MG63 (cell line): ENCODE results near the gene GABRR1. TPM values are rescaled to one million over a fixed set of nuclear protein-coding genes. Genes with fewer than 3 reads are reported as not detected.

Experiments used
- DNase-seq: peaks from one replicate; pipeline ENCODE4 v3.0.0-alpha.2; 2020
- H3K27me3 ChIP-seq: fragments of 250-450 bp; sonication (Bioruptor Pico); 2 replicates; pipeline ENCODE4 v1.5.1; 2020; ENCODE audit warnings: mild to moderate bottlenecking, moderate library complexity
- H3K36me3 ChIP-seq: fragments of 250-450 bp; sonication (Bioruptor Pico); 2 replicates; pipeline ENCODE4 v1.5.1; 2020; ENCODE audit warnings: mild to moderate bottlenecking, moderate library complexity
- H3K4me3 ChIP-seq: fragments of 250-450 bp; sonication (Bioruptor Pico); 2 replicates; pipeline ENCODE4 v1.5.1; 2020; ENCODE audit warnings: mild to moderate bottlenecking, moderate library complexity
- H3K9me3 ChIP-seq: fragments of 250-450 bp; sonication (Bioruptor Pico); 2 replicates; pipeline ENCODE4 v1.5.1; 2020; ENCODE audit warnings: mild to moderate bottlenecking, moderate library complexity
- total RNA-seq: library from RNA; depleted of rRNA; stranded (reverse); fragments of >200 nt; shearing (Covaris generic); gene quantifications from 2 replicates; pipeline ENCODE4 v1.2.3, GENCODE V29; 2014; ENCODE audit warnings: low replicate concordance; rRNA removed

GABRR1 gene
- total RNA-seq = not detected in 2 replicates

GRCh38 chr6:89217299-89217910 is at the start of gene GABRR1:
Gene GABRR1, minus strand, starts transcription at chr6:89217358. Its CDS starts 36 bp downstream, at chr6:89217322.
- DNase-seq = no peak
- no peaks in the 10 kb centered on the region for H3K36me3 ChIP-seq
- H3K4me3 ChIP-seq = no peak within 1 kb of the TSS
- H3K27me3 ChIP-seq = peaks cover 3% of the 10 kb centered on the region; the same call in 1 of the 2 replicates
- no peaks in the 10 kb centered on the region for H3K9me3 ChIP-seq

GRCh38 chr6:89264296-89264695 is 47.1 kb upstream of the GABRR1 start:
- no peak for DNase-seq
- no peaks in the 10 kb centered on the region for H3K36me3 ChIP-seq
- H3K9me3 ChIP-seq = no peaks in the 10 kb centered on the region
- H3K27me3 ChIP-seq = no peaks in the 10 kb centered on the region
- no peak overlapping the region for H3K4me3 ChIP-seq

GRCh38 chr6:89260832-89261231 is 43.7 kb upstream of the GABRR1 start:
- H3K9me3 ChIP-seq = no peaks in the 10 kb centered on the region
- H3K4me3 ChIP-seq = no peak overlapping the region
- no peaks in the 10 kb centered on the region for H3K36me3 ChIP-seq
- no peak for DNase-seq
- no peaks in the 10 kb centered on the region for H3K27me3 ChIP-seq

- H3K9me3 ChIP-seq = no peaks in the 10 kb centered on the region
- no peaks in the 10 kb centered on the region for H3K36me3 ChIP-seq
- no peak overlapping the region for H3K4me3 ChIP-seq
- H3K27me3 ChIP-seq = no peaks in the 10 kb centered on the region
- DNase-seq = no peak
These were observed 43.2 kb upstream of the GABRR1 start for GRCh38 chr6:89260310-89260709.

- Histone ChIP-seq H3K4me3 (no peak overlapping the region), H3K36me3 (no peaks in the 10 kb centered on the region), H3K9me3 (no peaks in the 10 kb centered on the region), H3K27me3 (no peaks in the 10 kb centered on the region)
- DNase-seq = no peak
These were observed 41.8 kb upstream of the GABRR1 start for GRCh38 chr6:89258912-89259311.

- DNase-seq = no peak
- Histone ChIP-seq H3K27me3 (no peaks in the 10 kb centered on the region), H3K4me3 (no peak overlapping the region), H3K9me3 (no peaks in the 10 kb centered on the region), H3K36me3 (no peaks in the 10 kb centered on the region)
These were observed 40.6 kb upstream of the GABRR1 start for GRCh38 chr6:89257781-89258180.

GRCh38 chr6:89257346-89257745 is 40.2 kb upstream of the GABRR1 start:
- no peak overlapping the region for H3K4me3 ChIP-seq
- DNase-seq = no peak
- H3K27me3 ChIP-seq = no peaks in the 10 kb centered on the region
- no peaks in the 10 kb centered on the region for H3K36me3 ChIP-seq
- H3K9me3 ChIP-seq = no peaks in the 10 kb centered on the region

- DNase-seq = no peak
- Histone ChIP-seq H3K27me3 (no peaks in the 10 kb centered on the region), H3K9me3 (no peaks in the 10 kb centered on the region), H3K4me3 (no peak overlapping the region), H3K36me3 (no peaks in the 10 kb centered on the region)
These were observed 38.3 kb upstream of the GABRR1 start for GRCh38 chr6:89255417-89255816.

- no peaks in the 10 kb centered on the region for H3K9me3 ChIP-seq
- no peaks in the 10 kb centered on the region for H3K36me3 ChIP-seq
- DNase-seq = no peak
- H3K4me3 ChIP-seq = no peak overlapping the region
- no peaks in the 10 kb centered on the region for H3K27me3 ChIP-seq
These were observed 37.4 kb upstream of the GABRR1 start for GRCh38 chr6:89254569-89254968.

- H3K27me3 ChIP-seq = no peaks in the 10 kb centered on the region
- DNase-seq = no peak
These were observed 35.7 kb upstream of the GABRR1 start for GRCh38 chr6:89252907-89253306.

GRCh38 chr6:89251976-89252375 is 34.8 kb upstream of the GABRR1 start:
- no peaks in the 10 kb centered on the region for H3K9me3 ChIP-seq
- no peak for DNase-seq
- no peaks in the 10 kb centered on the region for H3K27me3 ChIP-seq
- no peaks in the 10 kb centered on the region for H3K36me3 ChIP-seq
- no peak overlapping the region for H3K4me3 ChIP-seq

More at GRCh38 chr6:89252907-89253306, 35.7 kb upstream of the GABRR1 start:
- H3K36me3 ChIP-seq = no peaks in the 10 kb centered on the region
- H3K9me3 ChIP-seq = no peaks in the 10 kb centered on the region
- no peak overlapping the region for H3K4me3 ChIP-seq

- no peak overlapping the region for H3K4me3 ChIP-seq
- H3K9me3 ChIP-seq = no peaks in the 10 kb centered on the region
- H3K27me3 ChIP-seq = no peaks in the 10 kb centered on the region
- H3K36me3 ChIP-seq = no peaks in the 10 kb centered on the region
- DNase-seq = no peak
These were observed 34.0 kb upstream of the GABRR1 start for GRCh38 chr6:89251170-89251569.

- H3K4me3 ChIP-seq = no peak overlapping the region
- H3K9me3 ChIP-seq = no peaks in the 10 kb centered on the region
- no peaks in the 10 kb centered on the region for H3K27me3 ChIP-seq
- DNase-seq = no peak
- H3K36me3 ChIP-seq = no peaks in the 10 kb centered on the region
These were observed 33.1 kb upstream of the GABRR1 start for GRCh38 chr6:89250239-89250638.

- no peak for DNase-seq
- Histone ChIP-seq H3K9me3 (no peaks in the 10 kb centered on the region), H3K36me3 (no peaks in the 10 kb centered on the region)
These were observed 27.3 kb upstream of the GABRR1 start for GRCh38 chr6:89244241-89244985.

GRCh38 chr6:89243331-89243629 is 26.1 kb upstream of the GABRR1 start:
- Histone ChIP-seq H3K36me3 (no peaks in the 10 kb centered on the region), H3K27me3 (no peaks in the 10 kb centered on the region), H3K4me3 (no peak overlapping the region), H3K9me3 (no peaks in the 10 kb centered on the region)
- no peak for DNase-seq

More at GRCh38 chr6:89244241-89244985, 27.3 kb upstream of the GABRR1 start:
- H3K4me3 ChIP-seq = no peak overlapping the region
- no peaks in the 10 kb centered on the region for H3K27me3 ChIP-seq

GRCh38 chr6:89242574-89243330 is 25.6 kb upstream of the GABRR1 start:
- H3K4me3 ChIP-seq = no peak overlapping the region
- no peaks in the 10 kb centered on the region for H3K9me3 ChIP-seq
- DNase-seq = no peak
- no peaks in the 10 kb centered on the region for H3K27me3 ChIP-seq
- no peaks in the 10 kb centered on the region for H3K36me3 ChIP-seq

GRCh38 chr6:89239338-89239737 is 22.2 kb upstream of the GABRR1 start:
- no peak for DNase-seq
- H3K36me3 ChIP-seq = no peaks in the 10 kb centered on the region

More at GRCh38 chr6:89239338-89239737, 22.2 kb upstream of the GABRR1 start:
- Histone ChIP-seq H3K4me3 (no peak overlapping the region), H3K9me3 (peaks cover 3% of the 10 kb centered on the region; the same call in 1 of the 2 replicates), H3K27me3 (no peaks in the 10 kb centered on the region)
